ENCODE measurements around the gene UGT2B7.

- TF ChIP-seq CTCF (IDR thresholded peaks at IDR 0.05): no peak
- TF ChIP-seq POLR2AphosphoS5 (IDR thresholded peaks at IDR 0.05): no peak
These were observed 40.1 kb upstream of the UGT2B7 start for GRCh38 chr4:69056150-69056549.
